Stimulated activated CD8-positive, alpha-beta memory T cell treated with anti-CD3 and anti-CD28 coated beads, Interleukin-12 subunit alpha, Interleukin-12 subunit beta, amount 100 ng/mL, for 24 hours (primary cell): Measurements from ENCODE around the gene CCDC141.
"Not testable (repeated sequence)": the region's sequence is repeated elsewhere in the genome, so short reads cannot be mapped to it uniquely, and the experiment has no call there.

Source experiments
- DNase-seq: peaks from one replicate; pipeline ENCODE4 v3.0.0-alpha.2; 2020; ENCODE audit errors: extremely low read depth

Gene CCDC141, protein sequence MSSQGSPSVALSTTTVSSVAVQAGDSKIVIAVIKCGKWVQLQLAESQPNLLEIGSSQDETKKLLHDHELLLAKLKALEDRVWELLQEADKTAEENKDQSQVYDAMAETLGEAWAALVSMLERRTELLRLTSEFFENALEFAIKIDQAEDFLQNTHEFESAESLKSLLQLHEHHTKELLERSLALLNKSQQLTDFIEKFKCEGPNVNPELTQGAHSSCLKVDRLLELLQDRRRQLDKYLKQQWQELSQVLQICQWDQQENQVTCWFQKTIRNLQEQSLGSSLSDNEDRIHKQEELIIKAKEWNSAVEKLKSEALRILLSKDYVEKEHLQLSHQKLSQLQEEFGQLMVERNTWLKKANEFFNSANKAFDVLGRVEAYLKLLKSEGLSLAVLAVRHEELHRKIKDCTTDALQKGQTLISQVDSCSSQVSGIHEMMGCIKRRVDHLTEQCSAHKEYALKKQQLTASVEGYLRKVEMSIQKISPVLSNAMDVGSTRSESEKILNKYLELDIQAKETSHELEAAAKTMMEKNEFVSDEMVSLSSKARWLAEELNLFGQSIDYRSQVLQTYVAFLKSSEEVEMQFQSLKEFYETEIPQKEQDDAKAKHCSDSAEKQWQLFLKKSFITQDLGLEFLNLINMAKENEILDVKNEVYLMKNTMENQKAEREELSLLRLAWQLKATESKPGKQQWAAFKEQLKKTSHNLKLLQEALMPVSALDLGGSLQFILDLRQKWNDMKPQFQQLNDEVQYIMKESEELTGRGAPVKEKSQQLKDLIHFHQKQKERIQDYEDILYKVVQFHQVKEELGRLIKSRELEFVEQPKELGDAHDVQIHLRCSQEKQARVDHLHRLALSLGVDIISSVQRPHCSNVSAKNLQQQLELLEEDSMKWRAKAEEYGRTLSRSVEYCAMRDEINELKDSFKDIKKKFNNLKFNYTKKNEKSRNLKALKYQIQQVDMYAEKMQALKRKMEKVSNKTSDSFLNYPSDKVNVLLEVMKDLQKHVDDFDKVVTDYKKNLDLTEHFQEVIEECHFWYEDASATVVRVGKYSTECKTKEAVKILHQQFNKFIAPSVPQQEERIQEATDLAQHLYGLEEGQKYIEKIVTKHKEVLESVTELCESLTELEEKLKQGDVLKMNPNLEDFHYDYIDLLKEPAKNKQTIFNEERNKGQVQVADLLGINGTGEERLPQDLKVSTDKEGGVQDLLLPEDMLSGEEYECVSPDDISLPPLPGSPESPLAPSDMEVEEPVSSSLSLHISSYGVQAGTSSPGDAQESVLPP (N-terminal part only)

DNA sequence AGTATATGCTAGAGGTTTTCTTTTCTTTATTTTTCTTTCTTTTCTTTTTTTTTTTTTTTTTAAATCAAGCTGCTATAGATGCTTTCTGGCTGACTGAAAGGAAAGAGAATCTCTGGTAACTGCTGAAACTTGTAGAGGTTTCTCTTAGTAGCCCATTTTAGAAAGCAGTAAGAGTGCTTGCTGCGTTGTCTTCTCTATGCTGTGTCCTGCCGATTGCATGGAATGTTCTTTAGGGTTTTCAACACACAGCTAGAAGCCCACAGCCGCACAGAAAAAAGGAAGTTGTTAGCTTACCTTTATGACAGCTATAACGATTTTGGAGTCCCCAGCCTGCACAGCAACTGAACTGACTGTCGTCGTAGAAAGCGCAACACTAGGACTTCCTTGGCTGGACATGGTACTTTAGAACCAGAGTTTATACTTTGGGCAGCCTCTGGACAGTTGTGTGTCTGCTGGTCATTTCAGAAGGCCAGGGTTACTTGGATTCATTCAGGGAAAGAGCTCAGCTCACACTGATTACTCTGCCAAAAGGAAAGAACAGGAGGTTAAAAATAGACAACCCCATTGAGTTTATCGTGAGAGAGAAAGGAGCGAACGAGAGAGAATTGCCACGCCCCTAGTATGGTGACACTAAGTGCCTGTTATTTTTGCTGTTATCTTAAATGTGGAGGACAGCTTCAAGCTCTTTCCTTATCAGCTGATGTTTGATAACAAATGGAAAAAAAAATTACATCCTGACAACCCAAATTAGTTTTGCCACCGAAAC, at the start of gene CCDC141:
Gene CCDC141, minus strand, starts transcription at position 592 of the 766 bp plus-strand sequence. Its CDS starts 196 bp downstream, at position 396.
- DNase-seq: no peak

DNA sequence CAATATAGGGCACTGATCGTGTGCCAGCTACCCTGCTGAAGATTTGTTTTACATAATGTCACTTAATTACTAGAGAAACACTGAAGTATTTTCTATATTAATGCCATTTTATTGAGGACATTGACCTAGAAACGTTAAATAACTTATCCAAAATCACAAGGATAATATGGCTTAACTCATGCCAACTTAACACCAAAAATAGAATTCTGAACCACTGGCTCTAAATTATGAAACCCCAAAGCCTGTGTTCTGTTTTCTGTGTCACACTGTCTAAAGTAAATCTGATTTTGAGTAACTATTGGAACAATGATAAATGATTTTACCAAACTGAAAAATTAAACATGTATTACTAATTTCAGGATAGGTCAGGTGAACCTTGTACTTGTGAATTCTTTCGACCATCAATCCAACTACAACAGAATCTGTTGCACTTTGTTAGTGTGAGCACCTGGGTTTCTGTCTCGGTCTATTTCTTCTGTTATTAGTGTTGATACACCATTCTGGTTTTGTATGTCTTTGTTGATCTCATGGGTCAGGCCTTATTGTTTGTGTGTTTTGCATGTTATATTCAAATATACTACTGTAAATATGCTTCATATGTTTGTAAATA, 48.2 kb upstream of the CCDC141 start:
- no peak for DNase-seq

DNA sequence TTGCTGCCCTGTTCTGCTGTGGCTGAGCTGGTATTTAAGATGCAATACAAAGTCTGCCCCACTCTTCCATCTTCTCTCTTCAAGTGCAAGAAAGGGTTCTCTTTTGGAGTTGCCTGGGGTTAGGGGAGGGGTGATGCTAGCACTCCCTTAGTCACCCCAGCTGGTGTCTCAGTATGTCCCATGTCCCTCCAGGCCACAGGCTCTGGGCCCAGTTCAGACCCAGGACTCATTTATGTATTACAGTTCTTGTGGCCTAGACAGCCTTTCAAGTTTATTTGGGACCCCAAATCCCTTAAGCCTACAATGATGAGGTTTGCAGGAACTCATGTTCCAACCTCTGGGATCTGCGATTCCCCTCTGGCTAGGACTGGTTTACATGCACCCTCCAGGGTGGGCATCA, 47.2 kb upstream of the CCDC141 start:
- DNase-seq: no peak

DNA sequence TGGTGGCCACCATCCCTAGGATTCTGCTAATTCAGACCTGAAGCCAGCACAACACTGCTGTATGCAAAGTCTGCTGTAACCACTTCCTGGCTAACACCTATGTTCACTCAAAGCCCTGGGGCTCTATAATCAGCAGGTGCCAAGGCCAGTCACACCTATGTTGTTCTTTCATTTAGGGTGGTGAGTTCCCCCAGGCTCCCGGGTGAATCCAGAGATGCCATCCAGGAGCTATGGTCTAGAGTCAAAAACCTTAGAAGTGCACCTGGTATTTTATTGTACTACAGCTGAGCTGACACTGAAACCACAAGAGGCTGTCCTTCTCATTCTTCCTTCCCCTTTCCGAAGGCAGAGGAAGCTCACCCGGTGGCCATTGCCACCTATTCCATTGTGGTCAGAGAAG, 46.2 kb upstream of the CCDC141 start:
- no peak for DNase-seq

DNA sequence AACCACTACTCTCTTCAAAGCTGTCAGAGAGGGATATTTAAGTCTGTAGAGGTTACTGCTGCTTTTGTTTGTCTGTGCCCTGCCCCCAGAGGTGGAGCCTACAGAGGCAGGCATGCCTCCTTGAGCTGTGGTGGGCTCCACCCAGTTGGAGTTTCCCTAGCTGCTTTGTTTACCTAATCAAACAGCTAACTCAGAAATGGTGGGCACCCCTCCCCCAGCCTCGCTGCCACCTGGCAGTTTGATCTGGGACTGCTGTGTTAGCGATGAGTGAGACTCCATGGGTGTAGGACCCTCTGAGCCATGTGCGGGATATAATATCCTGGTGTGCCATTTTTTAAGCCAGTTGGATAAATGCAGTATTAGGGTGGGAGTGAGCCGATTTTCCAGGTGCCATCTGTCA, 43.0 kb upstream of the CCDC141 start:
- not testable (repeated sequence) for DNase-seq

DNA sequence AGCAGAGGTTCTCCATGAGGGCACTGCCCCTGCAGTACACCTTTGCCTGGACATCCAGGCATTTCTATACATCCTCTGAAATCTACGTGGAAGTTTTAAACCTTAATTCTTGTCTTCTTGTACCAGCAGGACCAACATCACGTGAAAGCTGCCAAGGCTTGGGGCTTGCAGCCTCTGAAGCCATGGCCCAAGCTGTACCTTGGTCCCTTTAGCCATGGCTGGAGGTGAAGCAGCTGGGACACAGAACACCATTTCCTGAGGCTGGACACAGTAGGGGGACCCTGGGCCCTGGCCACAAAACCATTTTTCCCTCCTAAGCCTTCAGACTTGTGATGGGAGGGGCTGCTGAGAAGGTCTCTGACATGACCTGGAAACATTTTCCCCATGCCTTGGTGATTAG, 32.8 kb upstream of the CCDC141 start:
- DNase-seq: no peak

DNA sequence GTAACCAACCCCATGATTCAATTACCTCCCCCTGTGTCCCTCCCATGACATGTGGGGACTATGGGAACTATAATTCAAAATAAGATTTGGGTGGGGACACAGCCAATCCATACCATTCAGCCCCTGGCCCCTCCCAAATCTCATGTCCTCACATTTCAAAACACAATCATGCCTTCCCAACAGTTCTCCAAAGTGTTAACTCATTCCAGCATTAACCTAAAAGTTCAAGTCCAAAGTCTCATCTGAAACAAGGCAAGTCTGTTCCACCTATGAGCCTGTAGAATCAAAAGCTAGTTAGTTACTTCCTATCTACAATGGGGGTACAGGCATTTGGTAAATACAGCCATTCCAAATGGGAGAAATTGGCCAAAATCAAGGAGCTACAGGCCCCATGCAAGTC, 32.0 kb upstream of the CCDC141 start:
- no peak for DNase-seq

DNA sequence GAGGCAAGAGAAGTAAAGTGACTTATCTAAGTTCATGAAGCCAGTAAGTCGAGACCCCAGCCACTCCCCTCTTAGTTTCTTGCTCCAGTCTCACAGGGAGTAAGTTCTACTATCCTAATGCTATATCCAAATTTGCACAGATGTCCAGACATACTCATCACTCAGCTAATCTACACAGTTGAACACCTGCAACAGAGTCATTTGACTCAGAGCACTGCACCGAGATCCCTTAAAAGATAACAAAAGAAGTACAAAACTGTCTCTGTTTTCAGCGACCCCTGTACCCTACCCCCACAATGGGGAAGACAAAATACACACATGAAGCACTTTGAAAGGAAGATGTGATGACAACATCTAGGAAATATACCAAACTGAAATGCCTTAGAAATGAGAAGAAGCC, 22.6 kb upstream of the CCDC141 start:
- no peak for DNase-seq

DNA sequence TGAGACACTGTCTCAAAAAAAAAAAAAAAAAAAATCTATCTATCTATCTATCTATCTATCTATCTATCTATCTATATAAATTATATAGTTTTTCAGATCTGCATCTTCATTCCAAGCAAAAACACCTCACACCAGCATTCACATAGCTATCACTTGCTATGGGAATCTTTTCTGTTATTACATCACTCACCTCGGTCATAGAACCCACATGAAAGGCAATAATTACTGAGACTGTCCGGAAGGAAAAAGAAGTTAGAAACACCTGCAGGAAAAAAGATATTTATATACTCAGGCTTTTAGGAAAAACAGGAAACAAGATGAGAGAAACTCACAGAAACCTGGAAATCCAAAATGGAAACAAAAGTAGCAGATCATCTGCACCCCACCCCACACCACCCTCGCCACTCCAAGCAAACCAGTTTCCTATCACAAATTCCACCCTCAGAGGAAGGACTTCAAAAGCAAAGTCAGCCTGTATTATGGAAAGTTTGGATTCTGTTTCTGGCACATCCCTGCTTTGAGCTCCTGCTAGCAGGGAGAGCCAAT, 21.9 kb upstream of the CCDC141 start:
- DNase-seq: no peak

DNA sequence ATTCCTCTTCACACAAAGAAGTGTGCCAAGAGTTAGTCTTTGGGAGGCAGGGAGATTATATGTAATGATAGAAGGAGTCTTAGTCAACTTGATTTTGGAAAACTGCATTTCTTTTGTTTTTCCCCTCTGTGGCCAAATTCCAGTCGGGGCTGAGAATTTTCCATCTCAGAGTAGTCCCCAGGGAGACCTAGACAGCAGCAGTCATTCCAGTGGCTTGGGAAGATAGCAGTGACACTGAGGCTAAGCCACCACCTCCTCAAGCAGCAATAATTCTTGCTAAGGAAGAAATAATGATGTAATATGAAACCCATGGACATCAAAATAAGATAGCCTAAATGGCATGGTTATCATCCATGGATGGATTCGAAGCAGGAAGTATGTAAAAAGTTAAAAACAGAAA, 21.0 kb upstream of the CCDC141 start:
- no peak for DNase-seq

DNA sequence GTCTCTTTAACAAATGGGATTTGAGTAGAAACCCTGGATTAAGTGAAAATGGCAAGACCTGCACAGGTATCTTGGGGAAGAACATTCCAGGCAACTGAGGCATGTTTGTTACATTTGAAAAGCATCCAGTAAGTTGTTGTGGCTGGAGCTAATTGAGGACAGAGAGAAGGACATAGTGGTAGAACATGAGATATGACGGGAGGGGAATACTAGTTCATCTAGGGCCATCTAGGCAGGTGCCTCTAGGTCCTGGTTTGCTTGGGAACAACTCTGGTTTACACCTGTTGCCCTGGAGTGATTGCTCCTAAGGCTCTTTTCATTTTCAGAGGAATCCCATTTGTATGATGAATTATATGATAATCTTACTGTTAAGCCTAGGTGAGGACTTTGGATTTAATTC, 19.7 kb upstream of the CCDC141 start:
- DNase-seq: no peak

DNA sequence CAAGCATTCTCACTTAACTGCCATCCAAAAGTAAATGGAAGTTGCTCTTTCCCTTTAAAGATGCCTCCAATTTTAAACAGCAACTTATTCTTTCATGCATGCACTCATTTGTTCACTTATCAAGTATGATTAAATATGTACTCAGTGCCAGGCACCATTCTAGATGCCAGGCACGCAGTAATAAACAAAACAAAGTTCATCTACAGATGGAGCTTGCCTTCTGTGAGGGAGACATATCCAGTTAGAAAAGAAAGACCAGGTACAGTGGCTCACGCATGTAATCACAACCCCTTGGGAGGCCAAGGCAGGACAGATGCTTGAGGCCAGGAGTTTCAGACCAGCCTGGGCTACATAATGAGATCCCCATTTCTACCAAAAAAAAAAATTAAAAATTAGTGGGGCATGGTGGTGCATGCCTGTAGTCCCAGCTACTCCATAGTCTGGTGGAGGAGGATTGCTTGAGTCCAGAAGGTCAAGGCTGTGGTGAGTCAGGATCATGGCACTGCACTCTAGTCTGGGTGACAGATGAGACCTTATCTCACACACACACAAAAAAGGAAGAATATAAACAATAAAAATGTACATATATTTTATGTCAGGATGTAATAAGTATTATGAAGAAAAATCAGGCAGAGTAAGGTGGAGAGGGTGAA, 19.2 kb upstream of the CCDC141 start:
- no peak for DNase-seq

DNA sequence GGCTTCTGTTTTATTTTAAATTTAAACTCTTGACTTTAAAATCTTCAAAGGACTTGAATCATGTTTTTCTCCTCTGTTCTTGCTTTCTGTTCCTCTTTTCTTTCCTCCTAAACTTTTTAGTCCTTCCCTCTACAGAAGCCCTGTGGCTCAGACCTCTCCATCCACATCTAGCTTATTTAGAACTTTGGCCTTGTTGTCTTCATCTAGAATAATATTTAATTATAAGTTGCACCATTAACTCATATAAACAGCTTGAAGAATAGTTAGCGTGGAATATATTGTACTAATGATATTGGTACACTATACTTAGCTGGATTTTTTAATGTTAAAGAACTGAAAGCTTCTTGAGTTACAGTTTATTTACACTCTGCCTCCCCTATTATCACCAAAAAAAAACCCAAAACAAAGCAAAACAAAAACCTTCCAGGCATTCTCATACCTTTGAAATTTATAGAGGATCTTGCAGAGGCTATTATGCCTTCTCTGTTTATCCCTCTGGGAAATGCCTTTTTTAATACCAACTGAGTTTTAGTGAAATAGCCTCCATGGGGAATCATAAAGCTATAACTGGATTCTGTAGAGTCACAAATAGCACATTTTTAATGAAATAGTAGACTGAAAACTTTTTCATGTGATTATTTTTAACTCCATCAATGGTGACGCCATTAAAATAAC, 9.2 kb upstream of the CCDC141 start:
- DNase-seq: no peak

DNA sequence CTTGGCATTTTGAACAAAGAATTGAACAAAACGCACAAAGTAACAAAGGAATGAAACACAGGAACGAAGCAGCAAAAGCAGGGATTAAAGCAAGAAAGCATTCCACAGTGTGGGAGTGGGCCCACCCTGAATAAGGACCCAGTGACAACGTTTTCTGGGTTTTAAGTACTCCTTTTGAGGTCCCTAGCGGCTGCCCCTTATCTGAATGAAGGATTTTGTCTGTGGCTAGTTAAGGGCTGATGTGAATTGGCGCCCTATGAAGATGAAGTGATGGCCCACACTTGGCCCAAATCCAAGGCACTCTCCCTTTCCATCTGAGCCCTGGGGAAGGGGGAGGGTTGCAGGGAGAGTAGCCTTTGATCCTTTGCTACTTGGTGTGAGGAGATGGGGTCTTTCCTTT, 7.8 kb upstream of the CCDC141 start:
- no peak for DNase-seq

DNA sequence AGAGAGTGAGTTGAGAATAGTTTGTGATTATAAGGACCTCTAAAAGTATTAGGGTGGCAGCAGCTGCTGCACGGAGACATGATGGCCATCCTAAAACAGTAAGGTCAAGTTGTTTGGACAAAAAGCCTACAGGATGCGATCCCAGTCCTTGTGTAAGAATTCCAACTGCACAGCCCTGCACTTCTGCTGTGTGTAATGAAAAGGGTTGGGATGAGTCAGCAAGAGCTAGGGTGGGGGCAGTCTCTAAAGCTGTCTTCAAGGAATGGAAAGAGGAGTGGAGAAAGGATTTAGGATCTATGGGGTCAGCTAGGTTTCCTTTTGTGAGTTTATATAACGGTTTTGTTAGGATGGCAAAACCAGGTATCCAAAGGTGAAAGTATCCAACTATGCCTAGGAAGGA, 3.6 kb upstream of the CCDC141 start:
- DNase-seq: not testable (repeated sequence)

DNA sequence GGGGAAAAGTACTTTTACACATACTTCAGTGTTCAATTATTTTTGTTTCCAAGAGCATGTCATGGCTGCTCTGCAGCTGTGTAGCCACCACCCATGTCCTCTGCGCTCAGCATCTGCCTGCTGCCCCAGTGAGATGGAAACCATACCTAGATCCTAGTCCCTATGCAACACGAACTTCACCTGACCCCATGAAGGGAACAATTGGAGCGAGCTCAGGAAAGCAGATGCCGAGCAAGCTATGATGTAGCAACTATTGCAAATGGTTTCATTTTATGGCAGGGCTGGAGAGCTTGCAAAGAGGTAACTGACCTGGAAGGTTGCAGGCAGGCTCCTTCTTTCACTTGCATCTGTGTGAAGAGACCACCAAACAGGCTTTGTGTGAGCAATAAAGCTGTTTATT, 1.3 kb upstream of the CCDC141 start:
- no peak for DNase-seq

DNA sequence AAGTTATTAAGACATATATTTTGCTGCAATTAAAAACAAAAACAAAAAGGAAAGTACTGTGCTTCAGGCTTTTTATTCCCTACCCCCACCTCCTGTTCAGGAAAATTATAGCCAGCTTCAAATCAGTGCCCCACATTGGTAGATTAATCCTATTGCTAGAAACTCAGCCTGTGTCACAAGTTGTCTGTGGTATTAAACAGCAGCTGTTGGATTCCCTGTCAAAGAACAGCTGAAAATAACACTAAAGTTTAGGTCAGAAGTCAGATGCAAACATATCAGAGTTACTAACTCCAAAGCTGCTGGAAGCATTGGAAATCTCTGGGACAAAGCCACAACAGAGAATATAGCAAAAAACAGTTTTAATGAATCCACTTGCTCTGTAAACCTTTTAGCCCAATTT, 818 bp upstream of the CCDC141 start:
- no peak for DNase-seq

DNA sequence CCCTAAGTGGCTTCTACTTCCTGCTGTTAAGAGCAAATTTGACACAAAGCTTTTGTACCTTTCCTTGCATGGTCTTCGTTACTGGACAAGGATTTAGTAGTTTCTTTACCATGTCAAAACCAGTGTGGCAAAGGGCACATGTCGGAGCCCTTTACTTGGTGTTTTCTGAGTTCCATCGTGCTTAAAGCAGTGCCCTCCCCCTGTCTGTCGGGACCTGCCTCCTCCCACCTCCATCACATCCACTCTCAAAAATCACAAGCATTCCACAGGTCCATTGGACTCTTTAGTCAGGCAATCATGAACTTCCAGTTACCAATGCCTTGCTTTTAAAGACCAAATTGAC, 763 bp downstream of the CCDC141 start:
- DNase-seq: no peak

DNA sequence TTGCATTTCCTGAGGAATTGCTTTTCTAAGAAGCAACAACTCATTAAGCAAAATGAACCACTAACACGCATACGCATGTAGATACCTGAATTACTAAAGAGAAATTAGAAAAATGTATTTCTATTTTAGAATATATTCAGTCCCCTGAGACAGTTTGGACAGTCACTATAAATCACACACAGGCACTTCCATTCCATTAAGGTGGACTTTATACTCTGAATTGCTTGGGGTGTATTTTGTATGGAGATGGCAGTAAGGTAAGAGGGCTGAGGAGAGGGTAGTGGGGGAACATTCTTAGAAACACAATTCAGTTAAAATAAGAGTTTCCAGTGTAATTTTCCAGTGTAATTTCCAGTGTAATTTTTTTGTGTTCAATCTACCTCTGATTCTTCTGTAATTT, 1.8 kb downstream of the CCDC141 start:
- no peak for DNase-seq

DNA sequence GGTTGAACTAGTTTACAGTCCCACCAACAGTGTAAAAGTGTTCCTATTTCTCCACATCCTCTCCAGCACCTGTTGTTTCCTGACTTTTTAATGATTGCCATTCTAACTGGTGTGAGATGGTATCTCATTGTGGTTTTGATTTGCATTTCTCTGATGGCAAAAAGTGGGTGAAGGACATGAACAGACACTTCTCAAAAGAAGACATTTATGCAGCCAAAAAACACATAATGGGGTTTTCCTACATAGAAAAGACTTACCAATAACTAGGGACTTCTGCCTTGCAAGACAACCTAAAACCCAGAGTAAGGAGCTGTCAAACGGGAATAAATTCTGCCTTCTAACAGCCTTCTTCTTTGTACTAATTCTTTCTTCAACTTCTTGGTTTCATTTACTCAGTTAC, 4.3 kb downstream of the CCDC141 start:
- not testable (repeated sequence) for DNase-seq
